RWPE2 (cell line): Measurements from ENCODE around the gene FAM114A2.
A peak's percentile ranks its signal among the peaks of the same experiment; 100 is the strongest.

Experiments used
- ATAC-seq: fragments of 200-7000 bp; cut with Tn5 transposase; 3 replicates; pipeline ENCODE4 v1.9.1; 2021; ENCODE audit warnings: low read depth
- DNase-seq: peaks from one replicate; pipeline ENCODE4 v3.0.0-alpha.2; 2020; ENCODE audit warnings: low spot score
- H3K27ac ChIP-seq: fragments of 450-650 bp; 2 replicates; pipeline ENCODE4 v1.5.1; 2017; ENCODE audit warnings: mild to moderate bottlenecking; ENCODE audit not compliant: poor library complexity, severe bottlenecking
- H3K27me3 ChIP-seq: fragments of 250-450 bp; sonication (Bioruptor Pico); 2 replicates; pipeline ENCODE4 v1.5.1; 2021; ENCODE audit warnings: mild to moderate bottlenecking, moderate library complexity; ENCODE audit not compliant: insufficient read depth, poor library complexity, severe bottlenecking
- H3K36me3 ChIP-seq: fragments of 250-450 bp; sonication (Bioruptor Pico); 2 replicates; pipeline ENCODE4 v1.5.1; 2020; ENCODE audit warnings: low read depth, mild to moderate bottlenecking, moderate library complexity
- H3K4me1 ChIP-seq: fragments of 250-450 bp; sonication (Bioruptor Pico); 2 replicates; pipeline ENCODE4 v1.5.1; 2021; ENCODE audit warnings: mild to moderate bottlenecking, moderate library complexity; ENCODE audit not compliant: insufficient read depth, poor library complexity, severe bottlenecking
- H3K4me3 ChIP-seq: fragments of 250-450 bp; sonication (Bioruptor Pico); 2 replicates; pipeline ENCODE4 v1.5.1; 2021; ENCODE audit warnings: mild to moderate bottlenecking, moderate library complexity; ENCODE audit not compliant: severe bottlenecking
- H3K9me3 ChIP-seq: fragments of 250-450 bp; sonication (Bioruptor Pico); 2 replicates; pipeline ENCODE4 v1.5.1; 2021; ENCODE audit warnings: mild to moderate bottlenecking, moderate library complexity; ENCODE audit not compliant: severe bottlenecking
- TF ChIP-seq, protein P1 (sequence below): fragments of 450-650 bp; IDR thresholded peaks from one replicate; pipeline ENCODE4 v1.5.1; 2017; ENCODE audit warnings: mild to moderate bottlenecking, moderate library complexity; ENCODE audit not compliant: poor library complexity, severe bottlenecking

Gene FAM114A2

DNA sequence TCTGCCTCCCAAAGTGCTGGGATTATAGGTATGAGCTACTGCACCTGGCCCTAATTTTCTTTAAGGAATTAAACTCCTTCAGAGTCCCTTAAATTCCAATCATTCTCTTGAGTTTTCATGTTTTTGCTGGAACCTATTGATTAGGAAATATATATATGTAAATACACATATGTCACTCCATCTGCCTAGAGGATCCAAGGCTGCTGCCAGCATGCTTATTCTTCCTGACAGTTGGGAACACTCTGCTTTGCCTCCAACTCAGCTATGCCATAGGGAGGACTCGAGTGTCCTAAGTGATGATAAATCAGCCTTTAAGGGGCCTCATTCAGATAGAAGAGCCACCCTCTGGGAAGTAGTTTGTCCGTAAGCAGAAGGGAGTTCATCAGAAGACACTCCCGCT, 21.9 kb upstream of the FAM114A2 start:
- ATAC-seq (no peak), DNase-seq (no peak)
- Histone ChIP-seq H3K4me3 (no peak overlapping the region), H3K27ac (no peak overlapping the region), H3K4me1 (no peaks in the 10 kb centered on the region), H3K27me3 (no peaks in the 10 kb centered on the region), H3K36me3 (peaks cover 6% of the 10 kb centered on the region; the same call in 1 of the 2 replicates), H3K9me3 (no peaks in the 10 kb centered on the region)
- TF ChIP-seq, protein P1, sequence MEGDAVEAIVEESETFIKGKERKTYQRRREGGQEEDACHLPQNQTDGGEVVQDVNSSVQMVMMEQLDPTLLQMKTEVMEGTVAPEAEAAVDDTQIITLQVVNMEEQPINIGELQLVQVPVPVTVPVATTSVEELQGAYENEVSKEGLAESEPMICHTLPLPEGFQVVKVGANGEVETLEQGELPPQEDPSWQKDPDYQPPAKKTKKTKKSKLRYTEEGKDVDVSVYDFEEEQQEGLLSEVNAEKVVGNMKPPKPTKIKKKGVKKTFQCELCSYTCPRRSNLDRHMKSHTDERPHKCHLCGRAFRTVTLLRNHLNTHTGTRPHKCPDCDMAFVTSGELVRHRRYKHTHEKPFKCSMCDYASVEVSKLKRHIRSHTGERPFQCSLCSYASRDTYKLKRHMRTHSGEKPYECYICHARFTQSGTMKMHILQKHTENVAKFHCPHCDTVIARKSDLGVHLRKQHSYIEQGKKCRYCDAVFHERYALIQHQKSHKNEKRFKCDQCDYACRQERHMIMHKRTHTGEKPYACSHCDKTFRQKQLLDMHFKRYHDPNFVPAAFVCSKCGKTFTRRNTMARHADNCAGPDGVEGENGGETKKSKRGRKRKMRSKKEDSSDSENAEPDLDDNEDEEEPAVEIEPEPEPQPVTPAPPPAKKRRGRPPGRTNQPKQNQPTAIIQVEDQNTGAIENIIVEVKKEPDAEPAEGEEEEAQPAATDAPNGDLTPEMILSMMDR = no peak

DNA sequence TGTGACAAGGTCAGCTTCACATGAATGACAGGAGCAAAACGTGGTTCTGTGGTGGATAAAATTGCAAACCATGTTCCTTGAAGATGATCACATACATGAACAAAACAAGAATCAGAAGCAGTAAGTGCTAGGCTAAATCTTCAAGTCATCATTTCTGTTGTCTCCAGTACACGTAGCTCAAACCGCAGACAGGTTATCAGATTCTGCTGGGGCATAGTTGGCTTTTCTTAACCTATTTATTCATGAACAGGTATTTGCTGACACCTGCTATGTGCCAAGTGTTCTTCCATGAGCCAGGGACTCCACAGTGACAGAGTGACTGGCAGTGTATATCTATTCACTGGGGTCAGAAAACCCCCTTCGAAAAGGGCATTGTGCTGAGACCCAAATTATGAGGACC, 20.9 kb upstream of the FAM114A2 start:
- no peak for ATAC-seq
- DNase-seq = no peak
- Histone ChIP-seq H3K36me3 (peaks cover 15% of the 10 kb centered on the region), H3K4me1 (no peaks in the 10 kb centered on the region), H3K4me3 (no peak overlapping the region), H3K27me3 (no peaks in the 10 kb centered on the region), H3K9me3 (no peaks in the 10 kb centered on the region), H3K27ac (no peak overlapping the region)
- TF ChIP-seq, protein P1 = no peak

DNA sequence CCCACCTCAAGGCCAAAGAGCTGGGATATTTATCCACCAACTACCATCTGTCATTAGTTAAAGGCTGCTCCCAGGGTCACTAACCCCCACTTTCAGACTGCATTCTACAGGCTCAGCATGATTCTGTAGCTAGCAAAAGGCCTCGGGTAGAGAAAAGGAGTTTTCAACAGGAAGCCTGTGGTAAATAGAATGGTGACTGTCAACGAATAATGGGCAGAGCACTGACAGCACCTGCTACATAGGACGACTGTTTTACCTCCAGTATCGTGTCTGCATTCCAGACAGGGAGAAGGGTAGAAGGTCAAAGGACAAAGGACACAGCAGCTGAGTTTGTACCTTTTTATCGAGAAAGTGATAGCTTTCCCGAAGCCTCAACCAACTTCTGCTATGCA, 20.3 kb upstream of the FAM114A2 start:
- Histone ChIP-seq H3K4me1 (no peaks in the 10 kb centered on the region), H3K4me3 (no peak overlapping the region), H3K36me3 (peaks cover 20% of the 10 kb centered on the region), H3K27ac (no peak overlapping the region), H3K9me3 (no peaks in the 10 kb centered on the region), H3K27me3 (no peaks in the 10 kb centered on the region)
- DNase-seq = no peak
- TF ChIP-seq, protein P1 = no peak
- ATAC-seq = no peak

DNA sequence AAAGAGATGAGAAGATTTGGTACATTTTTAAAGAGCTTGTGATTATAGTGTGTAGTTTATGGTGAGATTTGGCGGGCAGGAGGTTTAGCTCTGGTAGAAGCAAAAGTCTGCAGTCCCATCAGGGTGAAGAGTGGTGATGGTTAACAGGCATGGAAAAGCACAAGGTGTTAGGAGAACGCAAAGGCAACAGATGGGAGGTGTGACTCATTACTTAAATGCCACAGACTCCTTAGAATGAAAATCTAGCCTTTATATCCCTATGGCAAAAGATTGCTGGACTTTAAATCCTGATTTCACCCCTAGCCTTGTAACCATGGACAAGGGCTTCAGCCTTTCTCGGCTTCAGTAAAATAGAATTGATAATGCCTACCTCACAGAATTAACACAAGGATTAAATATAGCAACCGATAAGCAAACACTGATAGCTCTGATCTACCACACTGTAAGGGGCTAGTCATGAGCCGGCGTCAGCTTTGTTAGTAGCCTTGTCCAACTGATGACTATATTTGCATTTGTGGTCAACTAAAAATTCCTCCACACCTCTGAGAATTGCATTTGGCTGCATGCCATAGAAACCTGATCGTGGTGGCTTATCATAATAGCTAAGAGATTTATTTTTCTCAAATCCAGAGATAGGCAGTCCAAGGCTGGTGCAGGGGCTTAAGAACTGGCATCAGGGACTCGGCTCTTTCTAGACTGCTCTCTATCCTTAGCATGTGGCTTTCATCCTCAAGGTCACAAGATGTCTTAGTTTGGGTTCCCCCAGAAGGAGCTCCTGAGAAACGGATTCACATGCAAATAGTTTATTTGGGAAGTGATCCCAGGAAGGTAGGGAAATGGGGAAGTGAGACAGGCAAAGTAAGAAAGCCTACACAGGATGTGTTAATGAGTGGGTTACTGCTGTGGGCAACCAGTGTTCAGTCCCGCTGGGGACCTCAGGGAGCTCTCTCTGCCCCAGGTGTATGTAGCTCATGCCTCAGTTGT, 19.6 kb upstream of the FAM114A2 start:
- Histone ChIP-seq H3K4me1 (no peaks in the 10 kb centered on the region), H3K27me3 (no peaks in the 10 kb centered on the region), H3K9me3 (no peaks in the 10 kb centered on the region), H3K4me3 (no peak overlapping the region), H3K27ac (no peak overlapping the region), H3K36me3 (peaks cover 27% of the 10 kb centered on the region)
- DNase-seq = no peak
- peak; percentile 82 for ATAC-seq
- TF ChIP-seq, protein P1 = no peak

DNA sequence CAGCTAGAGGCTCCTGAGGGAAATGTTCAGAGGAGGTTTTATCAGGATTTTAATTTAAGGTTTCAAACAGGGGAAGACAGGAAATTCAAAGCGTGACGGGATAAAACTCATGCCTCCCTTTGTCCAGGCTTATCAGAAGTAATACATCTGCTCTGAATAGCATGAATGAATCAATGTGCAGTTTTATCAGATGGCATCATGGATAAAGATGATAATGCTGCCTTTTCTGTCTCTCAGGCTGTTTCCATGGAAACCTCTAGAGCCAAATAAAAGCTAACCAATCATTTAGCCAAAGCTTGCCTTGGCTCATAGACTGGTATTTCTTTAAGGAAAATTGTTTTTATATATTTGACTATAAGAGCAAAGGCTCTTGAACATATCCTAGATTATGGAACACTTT, 16.5 kb upstream of the FAM114A2 start:
- no peak for DNase-seq
- Histone ChIP-seq H3K27me3 (no peaks in the 10 kb centered on the region), H3K4me1 (no peaks in the 10 kb centered on the region), H3K36me3 (peaks cover 55% of the 10 kb centered on the region), H3K27ac (no peak overlapping the region), H3K9me3 (no peaks in the 10 kb centered on the region), H3K4me3 (no peak overlapping the region)
- ATAC-seq = no peak
- TF ChIP-seq, protein P1 = no peak
